Panc1 (cell line): Measurements from ENCODE around the gene CD93. TPM values are rescaled to one million over a fixed set of nuclear protein-coding genes. Genes with fewer than 3 reads are reported as not detected.

ENCODE experiments used
- ATAC-seq: fragments of 200-7000 bp; cut with Tn5 transposase; 2 replicates; pipeline ENCODE4 v1.9.1; 2020; ENCODE audit warnings: mild to moderate bottlenecking, moderate library complexity
- BruUV-seq: library from RNA; stranded (reverse); fragments of 400-500 nt; replicated peaks from 2 replicates; lab custom pipeline; 2021; lab: Mats Ljungman, UMichigan
- CTCF ChIA-PET: fragments of 300-600 bp; sonication (Branson Sonifier 250); formaldehyde crosslinking; loops from one replicate; lab custom pipeline; 2022; ENCODE audit warnings: antibody characterized with exemption; lab: Charles Lee
- POLR2A ChIA-PET: fragments of 300-600 bp; sonication (Branson Sonifier 250); formaldehyde crosslinking; loops from one replicate; lab custom pipeline; 2022; ENCODE audit warnings: antibody characterized with exemption; lab: Charles Lee
- DNase-seq: peaks from one replicate; pipeline ENCODE4 v3.0.0-alpha.2; 2010; ENCODE audit warnings: low read depth, low spot score
- H3K27ac ChIP-seq: 2 replicates; pipeline ENCODE4 v1.5.1; 2011; ENCODE audit warnings: mild to moderate bottlenecking, low read length, inconsistent platforms
- H3K27me3 ChIP-seq: fragments of 200-500 bp; sonication (Bioruptor generic); 2 replicates; pipeline ENCODE4 v1.6.0; 2014; ENCODE audit warnings: low read length, inconsistent platforms; ENCODE audit not compliant: control insufficient read depth, insufficient read depth
- H3K36me3 ChIP-seq: fragments of 200-500 bp; sonication (Bioruptor generic); 2 replicates; pipeline ENCODE4 v1.5.1; 2014; ENCODE audit warnings: inconsistent platforms, mild to moderate bottlenecking, low read length, moderate library complexity; ENCODE audit not compliant: control insufficient read depth, insufficient read depth
- H3K4me1 ChIP-seq: 2 replicates; pipeline ENCODE4 v1.5.1; 2011; ENCODE audit warnings: inconsistent platforms, mild to moderate bottlenecking, low read length, moderate library complexity; ENCODE audit not compliant: control insufficient read depth, insufficient read depth
- H3K4me3 ChIP-seq, 2 experiments: 2 replicates each; pipeline ENCODE4 v1.5.1; 2011 to 2012; ENCODE audit warnings: low read depth in 2 of 2, low read length in 2 of 2, mild to moderate bottlenecking in 2 of 2, inconsistent platforms in 1 of 2, moderate library complexity in 1 of 2
- H3K9me3 ChIP-seq: fragments of 200-500 bp; sonication (Bioruptor generic); 2 replicates; pipeline ENCODE4 v1.5.1; 2014; ENCODE audit warnings: low read depth, mild to moderate bottlenecking, inconsistent platforms, low read length, moderate library complexity; ENCODE audit not compliant: control insufficient read depth, insufficient read depth
- CTCF ChIP-seq: fragments of 450-650 bp; IDR thresholded peaks from 2 replicates; pipeline ENCODE4 v1.5.1; 2017; ENCODE audit warnings: mild to moderate bottlenecking
- POLR2AphosphoS5 ChIP-seq: IDR thresholded peaks from 2 replicates; pipeline ENCODE4 v1.6.1; 2012; ENCODE audit warnings: mild to moderate bottlenecking, low read depth, low read length, moderate library complexity
- REST ChIP-seq, 2 experiments: IDR thresholded peaks; 2 replicates each; pipeline ENCODE4 v1.6.1; 2011 to 2012; ENCODE audit warnings: low read depth in 2 of 2, control low read depth in 1 of 2, low read length in 1 of 2, mild to moderate bottlenecking in 1 of 2, moderate library complexity in 1 of 2; ENCODE audit not compliant: insufficient read depth in 1 of 2
- SIN3A ChIP-seq: IDR thresholded peaks from 2 replicates; pipeline ENCODE4 v1.6.1; 2012; ENCODE audit warnings: low read depth, mild to moderate bottlenecking, low read length, moderate library complexity, borderline replicate concordance; ENCODE audit not compliant: insufficient read depth
- TCF7L2 ChIP-seq: IDR thresholded peaks from 2 replicates; pipeline ENCODE4 v1.6.1; 2011; ENCODE audit warnings: mild to moderate bottlenecking, low read depth, low read length, inconsistent platforms
- in situ Hi-C: cut with HindIII; loops from 2 replicates; pipeline ENCODE4 v1.10.0; 2016; ENCODE audit warnings: low sequenced_read_pairs, low pct_unique_long_range_greater_than_20kb
- intact Hi-C: fragments of 100-400 bp; cut with micrococcal nuclease; formaldehyde crosslinking; loops from one replicate; pipeline ENCODE4 v1.10.0; 2022; ENCODE audit not compliant: unreplicated experiment
- total RNA-seq: library from RNA; stranded (reverse); gene quantifications from one replicate; pipeline ENCODE4 v1.2.1, GENCODE V29; 2021; ENCODE audit not compliant: unreplicated experiment

CD93 gene
- total RNA-seq, 1 experiment from 2014 or later = 0.10 TPM

- in situ Hi-C loops = no loop called here
- no peak for DNase-seq
Measured at GRCh38 chr20:23105193-23105592, 19.1 kb upstream of the CD93 start.

DNA sequence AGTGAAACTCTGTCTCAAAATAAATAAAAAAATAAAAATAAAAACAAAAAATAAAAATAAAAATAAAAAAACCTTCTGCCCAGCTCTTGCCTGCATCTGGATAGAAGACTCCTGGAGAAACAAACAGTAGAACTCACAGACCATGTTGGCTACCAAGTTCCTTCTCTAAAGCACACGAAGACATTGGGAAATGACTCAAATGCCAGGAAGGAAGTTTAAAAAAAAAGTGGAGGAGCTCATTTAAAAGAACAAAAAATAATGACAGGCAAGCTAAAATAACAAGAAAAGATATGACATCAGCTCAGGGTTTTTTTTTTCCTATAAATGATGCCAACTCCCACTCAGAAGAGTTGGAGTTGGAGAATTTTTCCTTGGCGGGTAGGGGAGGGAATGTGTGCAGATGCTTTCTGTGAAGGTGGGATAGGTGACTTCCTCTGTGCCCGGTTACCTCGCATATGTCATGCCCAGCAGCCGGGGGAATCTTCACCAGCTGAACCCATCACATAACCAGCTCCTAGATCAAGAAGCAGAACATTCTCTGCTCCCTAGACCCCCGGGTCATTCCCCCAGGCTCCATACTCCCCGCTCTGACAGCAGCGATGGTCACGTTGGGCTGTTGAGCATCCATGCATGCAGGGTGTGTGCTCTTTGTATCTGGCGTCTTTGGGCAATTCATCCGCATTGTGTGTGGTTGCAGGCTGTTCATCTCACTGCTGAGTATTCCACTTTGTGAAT, 17.3 kb upstream of the CD93 start:
- Histone ChIP-seq H3K4me3 (no peak overlapping the region), H3K27ac (no peak overlapping the region), H3K4me1 (no peaks in the 10 kb centered on the region), H3K36me3 (no peaks in the 10 kb centered on the region), H3K9me3 (no peaks in the 10 kb centered on the region), H3K27me3 (no peaks in the 10 kb centered on the region)
- ATAC-seq (no peak), DNase-seq (no peak)
- BruUV-seq = no TSS peak
- intact Hi-C loops (no loop called here), in situ Hi-C loops (no loop called here)
- CTCF ChIA-PET = no interaction called here
- POLR2A ChIA-PET = interaction anchor here (0.7 kb wide), 1 partner anchor 323 kb away, joined by 3 read pairs; no protein-coding TSS in a partner anchor
- TF ChIP-seq REST (IDR thresholded peaks at IDR 0.05; ENCODE audit: insufficient read depth in 1 of 2, low read depth in 2 of 2, low read length in 1 of 2) (no peak), POLR2AphosphoS5 (no peak), SIN3A (no peak), TCF7L2 (no peak), CTCF (no peak)

More at GRCh38 chr20:23105193-23105592, 19.1 kb upstream of the CD93 start:
- no peak for ATAC-seq
- no peaks in the 10 kb centered on the region for H3K4me1 ChIP-seq
- no peaks in the 10 kb centered on the region for H3K9me3 ChIP-seq
- no peak for TF ChIP-seq REST (IDR thresholded peaks at IDR 0.05; ENCODE audit: insufficient read depth in 1 of 2, low read depth in 2 of 2, low read length in 1 of 2)
- BruUV-seq = no TSS peak
- no peaks in the 10 kb centered on the region for H3K36me3 ChIP-seq
- H3K27me3 ChIP-seq = no peaks in the 10 kb centered on the region
- CTCF ChIA-PET = interaction anchor here (0.5 kb wide), 1 partner anchor 809 kb away, joined by 3 read pairs; no protein-coding TSS in a partner anchor
- intact Hi-C loops = no loop called here
- no peak overlapping the region for H3K4me3 ChIP-seq
- POLR2A ChIA-PET = no interaction called here
- no peak overlapping the region for H3K27ac ChIP-seq
